HG03571 (cell line): ENCODE data around the gene APBA2.

Source experiments
- ATAC-seq: cut with Tn5 transposase; IDR thresholded peaks from one replicate; pipeline ENCODE4 v1.9.1; 2021; ENCODE audit not compliant: unreplicated experiment

Gene APBA2

DNA sequence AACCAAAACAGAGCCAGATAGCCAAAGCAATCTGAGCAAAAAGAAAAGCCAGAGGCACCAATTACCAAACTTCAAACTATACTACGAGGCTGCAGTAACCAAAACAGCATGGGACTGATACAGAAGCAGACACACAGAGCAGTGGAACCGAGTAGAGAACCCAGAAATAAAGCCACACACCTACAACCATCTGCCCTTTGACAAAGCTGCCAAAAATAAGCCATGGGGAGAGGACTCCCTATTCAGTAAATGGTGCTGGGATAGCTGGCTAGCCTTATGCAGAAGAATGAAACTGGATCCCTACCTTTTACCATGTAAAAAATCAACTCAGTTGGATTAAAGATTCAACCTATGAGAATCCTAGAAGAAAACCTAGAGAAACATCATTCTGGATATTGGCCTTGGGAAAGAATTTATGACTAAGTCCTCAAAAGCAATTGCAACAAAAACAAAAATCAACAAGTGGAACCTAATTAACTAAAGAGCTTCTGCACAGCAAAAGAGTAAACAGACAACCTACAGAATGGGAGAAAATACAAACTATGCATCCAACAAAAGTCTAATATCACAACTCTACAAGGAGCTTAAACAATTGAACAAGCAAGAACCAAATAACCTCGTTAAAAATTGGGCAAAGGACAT lies 95.1 kb downstream of the APBA2 start:
- ATAC-seq = no peak

DNA sequence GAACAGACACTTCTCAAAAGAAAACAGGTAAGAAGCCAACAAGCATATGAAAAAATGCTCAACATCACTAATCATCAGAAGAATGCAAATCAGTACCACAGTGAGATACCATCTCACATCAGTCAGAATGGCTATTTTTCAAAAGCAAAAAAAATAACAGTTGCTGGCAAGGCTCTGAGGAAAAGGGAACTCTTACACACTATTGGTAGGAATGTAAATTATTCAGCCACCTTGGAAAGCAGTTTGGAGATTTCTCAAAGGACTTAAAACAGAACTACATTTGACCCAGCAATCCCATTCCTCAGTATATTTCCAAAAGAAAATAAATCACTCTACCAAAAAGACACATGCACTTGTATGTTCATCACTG lies 95.6 kb downstream of the APBA2 start:
- no peak for ATAC-seq

GRCh38 chr15:28981921-28982320 lies 96.1 kb downstream of the APBA2 start:
- ATAC-seq = no peak

DNA sequence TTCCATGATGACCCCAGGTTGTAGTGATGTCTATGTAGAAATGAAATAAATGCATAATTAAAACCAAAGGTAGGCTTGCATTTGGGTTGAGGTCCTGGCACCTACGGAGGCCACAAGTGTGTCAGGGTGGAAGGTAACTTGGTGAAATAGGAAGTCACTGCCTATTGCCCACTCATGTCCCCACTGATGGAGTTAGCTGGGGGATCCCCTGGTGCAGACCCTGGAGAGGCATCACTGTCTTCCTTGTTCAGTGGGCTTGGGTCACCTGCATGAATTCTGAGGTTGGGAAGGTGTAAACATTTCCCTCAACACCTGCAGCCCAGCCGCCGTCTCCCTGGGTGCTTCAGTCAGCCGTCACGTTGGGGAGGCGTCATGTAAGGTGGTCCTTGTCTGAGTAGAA lies 97.1 kb downstream of the APBA2 start:
- no peak for ATAC-seq

- no peak for ATAC-seq
Observed at GRCh38 chr15:28983432-28984311, 97.9 kb downstream of the APBA2 start.

DNA sequence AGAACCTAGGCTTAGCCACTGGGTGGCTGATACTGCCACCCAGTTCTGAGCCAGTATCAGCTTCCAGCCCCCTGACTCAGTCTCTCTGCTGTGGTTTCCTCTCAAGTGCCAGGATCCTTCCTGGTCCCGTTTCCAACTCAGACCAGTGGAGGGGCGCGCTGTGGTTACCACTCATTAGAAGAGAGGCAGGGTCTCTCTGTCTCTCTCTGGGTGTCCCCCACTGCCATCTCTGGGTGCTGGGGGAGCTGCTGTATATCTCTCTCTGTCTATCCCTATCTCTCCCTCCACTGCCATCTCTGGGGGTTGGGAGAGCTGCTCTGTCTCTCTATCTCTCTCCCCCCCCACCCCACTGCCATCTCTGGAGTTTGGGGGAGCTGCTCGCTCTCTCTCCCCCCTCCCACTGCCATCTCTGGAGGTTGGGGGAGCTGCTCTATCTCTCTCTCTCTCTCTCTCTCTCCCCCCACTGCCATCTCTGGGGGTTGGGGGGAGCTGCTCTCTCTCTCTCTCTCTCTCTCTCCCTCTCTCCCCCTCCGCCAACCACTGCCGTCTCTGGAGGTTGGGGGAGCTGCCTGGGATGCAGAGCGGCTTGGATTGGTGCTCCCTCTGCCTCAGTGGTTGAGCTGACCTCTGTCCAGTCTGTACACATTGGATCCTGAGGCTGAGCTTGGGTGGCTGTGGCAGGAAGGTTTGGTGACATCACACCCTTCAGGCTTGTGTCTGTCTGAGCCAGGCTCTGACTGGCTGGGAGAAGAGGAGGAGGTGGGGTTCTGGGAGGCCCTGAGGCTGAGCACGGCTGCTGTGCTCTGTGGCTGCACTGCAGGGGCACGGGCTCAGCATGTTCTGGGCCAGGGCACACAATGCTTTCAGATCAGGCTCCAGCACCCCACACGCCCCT lies 98.9 kb downstream of the APBA2 start:
- no peak for ATAC-seq

DNA sequence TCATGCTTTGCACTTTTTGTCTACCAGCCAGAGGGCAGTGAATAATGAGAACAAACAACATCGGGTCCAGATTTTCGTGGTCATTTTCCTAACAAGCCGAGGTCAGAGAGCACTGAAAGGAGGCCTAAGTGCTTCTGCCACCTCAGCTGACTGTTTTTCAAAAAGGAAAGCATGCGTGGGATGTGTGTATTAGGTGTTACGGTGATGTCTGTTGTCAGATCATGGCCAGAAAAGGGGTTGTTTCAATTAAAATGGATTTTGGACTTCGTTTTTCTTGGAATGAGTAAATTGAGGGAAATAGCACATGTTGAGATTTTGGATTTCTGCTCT lies 99.5 kb downstream of the APBA2 start:
- ATAC-seq = no peak

DNA sequence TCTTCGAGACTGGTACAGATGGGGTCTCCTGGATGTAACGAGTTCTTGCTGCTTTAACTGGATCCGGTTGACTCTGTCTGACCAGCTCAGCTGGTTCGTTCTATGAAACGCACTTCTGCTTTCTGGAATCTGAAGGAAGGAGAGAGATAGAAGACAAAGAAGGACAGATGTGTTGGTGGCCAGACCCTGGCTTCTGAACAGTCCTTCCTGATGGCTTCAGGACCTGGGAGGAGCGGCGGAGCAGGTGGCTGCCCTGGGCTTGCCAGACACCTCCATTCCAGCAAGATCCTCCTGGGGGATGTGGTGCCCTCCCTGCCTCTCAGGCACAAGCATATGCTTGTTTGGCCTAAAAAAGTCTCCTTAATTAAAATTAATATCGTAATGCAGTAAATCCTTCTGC lies 99.9 kb downstream of the APBA2 start:
- ATAC-seq = no peak

- no peak for ATAC-seq
Observed at GRCh38 chr15:28986108-28986507, 100.3 kb downstream of the APBA2 start.

GRCh38 chr15:28986726-28987125 lies 101.0 kb downstream of the APBA2 start:
- no peak for ATAC-seq

DNA sequence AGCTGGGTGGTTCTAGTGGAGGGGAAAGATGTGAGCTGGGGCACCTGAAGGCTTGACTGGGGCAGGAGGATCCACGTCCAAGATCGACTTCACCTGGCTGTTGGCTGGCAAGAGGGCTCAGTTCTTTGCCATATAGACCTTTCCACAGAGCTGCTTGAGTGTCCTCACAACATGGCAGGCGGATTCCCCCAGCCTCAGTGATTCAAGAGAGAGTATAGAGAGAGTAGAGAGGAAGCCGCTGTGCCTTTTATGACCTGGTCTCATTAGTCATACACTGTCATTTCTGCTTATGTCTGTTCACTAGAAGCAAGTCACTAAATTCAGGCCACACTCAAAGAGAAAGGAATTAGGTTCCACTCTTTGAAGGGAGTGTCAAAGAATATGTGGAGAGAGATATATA lies 101.6 kb downstream of the APBA2 start:
- ATAC-seq = no peak

DNA sequence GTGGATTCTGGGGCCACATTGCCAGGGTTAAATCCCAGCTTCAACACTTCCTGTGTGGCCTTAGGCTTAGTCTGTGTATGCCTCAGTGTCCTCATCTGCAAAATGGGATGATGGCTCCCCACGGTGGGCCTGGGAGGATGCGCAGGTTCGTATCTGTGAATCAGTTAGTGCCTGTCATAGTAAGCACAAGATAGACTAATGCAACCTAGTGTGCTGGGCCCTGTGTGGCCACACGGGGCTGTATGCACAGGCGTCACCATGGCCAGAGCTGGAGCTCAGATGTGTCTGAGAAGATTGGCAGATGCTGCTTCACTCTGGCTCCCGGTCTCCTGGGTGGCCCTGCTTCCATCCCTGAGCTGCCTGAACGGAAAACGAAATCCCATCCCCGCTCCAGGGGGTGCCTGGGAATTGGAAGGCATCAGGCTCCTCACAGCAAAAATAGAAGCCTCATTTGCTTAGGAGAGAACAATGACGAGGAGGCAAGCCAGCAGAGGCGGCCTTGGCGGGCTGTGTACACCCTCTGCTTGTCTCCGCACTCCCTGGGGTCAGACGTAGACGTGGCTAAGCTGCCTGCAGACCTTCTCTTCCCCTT lies 103.6 kb downstream of the APBA2 start:
- no peak for ATAC-seq

- ATAC-seq = no peak
Observed at GRCh38 chr15:28989896-28990295, 104.1 kb downstream of the APBA2 start.

GRCh38 chr15:28990390-28990789 lies 104.6 kb downstream of the APBA2 start:
- ATAC-seq = no peak

GRCh38 chr15:28991236-28992171 lies 105.7 kb downstream of the APBA2 start:
- ATAC-seq = no peak

GRCh38 chr15:28992336-28992864 lies 106.6 kb downstream of the APBA2 start:
- ATAC-seq = no peak

DNA sequence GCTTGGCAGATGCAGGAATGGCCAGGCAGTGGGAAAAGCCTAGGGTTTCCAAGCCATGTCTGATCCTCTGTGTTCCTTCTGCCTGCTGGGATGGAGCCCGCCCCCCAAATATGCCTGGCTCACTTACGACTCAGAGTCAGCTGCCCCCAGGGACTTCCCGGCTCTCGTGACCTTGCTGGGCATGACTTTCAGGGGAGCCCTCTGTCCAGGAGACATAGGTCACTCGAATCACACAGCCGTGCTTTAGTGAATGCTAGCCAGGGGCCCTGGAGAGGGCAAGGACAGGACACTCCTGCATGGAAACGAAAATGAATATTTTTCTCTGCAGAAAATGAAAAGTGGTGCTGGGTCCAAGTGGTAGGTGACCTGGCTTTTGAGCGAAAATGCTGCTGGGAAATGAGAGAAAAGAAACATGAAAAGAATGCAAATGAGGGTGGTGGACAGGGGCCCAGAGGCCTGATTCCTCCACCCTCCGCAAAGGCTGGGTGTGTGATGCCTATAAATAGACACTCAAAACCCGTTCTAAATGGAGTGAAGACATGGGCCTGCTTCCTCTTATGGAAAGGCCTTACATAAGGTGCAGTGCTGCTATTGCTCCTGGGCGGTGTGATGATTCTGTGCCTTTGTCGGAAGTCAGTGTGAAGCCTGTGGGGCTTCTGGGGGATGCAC lies 107.4 kb downstream of the APBA2 start:
- no peak for ATAC-seq

DNA sequence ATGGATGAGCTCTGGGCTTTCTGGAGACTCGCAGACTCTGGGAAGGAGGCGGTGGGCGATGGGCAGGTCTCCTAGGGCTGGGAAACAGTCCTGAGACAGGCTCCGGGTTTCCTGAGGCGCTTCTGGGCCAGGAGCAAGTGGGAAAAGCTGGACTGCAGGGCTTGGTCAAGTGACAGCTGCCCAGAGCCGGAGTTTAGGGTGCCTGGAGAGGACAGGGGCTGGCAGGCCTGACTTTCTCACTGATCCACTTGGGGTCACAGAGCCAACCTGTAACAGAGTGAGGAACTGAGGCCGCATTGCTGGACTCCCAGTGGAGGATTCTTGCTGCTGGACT lies 107.9 kb downstream of the APBA2 start:
- no peak for ATAC-seq

GRCh38 chr15:28994142-28994830 lies 108.5 kb downstream of the APBA2 start:
- no peak for ATAC-seq
